DMS114 treated with DMSO at 0.1 percent for 48 hours (cell line): ENCODE data around the gene TMCO4.

Experiments used
- DNase-seq: peaks from one replicate; lab custom pipeline; 2025; ENCODE audit not compliant: unreplicated experiment; lab: John Stamatoyannopoulos, UW

The TMCO4 gene

DNA sequence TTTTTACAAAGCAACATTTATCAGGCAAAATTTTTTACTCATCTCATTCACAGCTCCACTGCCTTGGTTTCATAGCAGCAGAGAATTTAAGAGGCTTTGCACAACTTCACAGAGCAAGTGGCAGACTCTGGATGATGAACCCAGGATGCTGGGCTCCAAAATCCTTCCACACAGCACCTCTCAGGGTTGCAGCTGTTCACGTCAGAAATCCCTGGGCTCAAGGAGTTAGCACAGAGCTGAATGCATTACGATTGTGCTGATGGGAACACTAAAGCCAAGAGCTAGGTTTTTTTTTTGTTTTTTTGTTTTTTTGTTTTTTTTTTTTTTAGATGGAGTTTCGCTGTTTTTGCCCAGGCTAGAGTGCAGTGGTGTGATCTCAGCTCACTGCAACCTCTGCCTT is 137.4 kb downstream of the TMCO4 start:
- no peak for DNase-seq

GRCh38 chr1:19661721-19662228 is 137.9 kb downstream of the TMCO4 start:
- peak; percentile 61 for DNase-seq

DNA sequence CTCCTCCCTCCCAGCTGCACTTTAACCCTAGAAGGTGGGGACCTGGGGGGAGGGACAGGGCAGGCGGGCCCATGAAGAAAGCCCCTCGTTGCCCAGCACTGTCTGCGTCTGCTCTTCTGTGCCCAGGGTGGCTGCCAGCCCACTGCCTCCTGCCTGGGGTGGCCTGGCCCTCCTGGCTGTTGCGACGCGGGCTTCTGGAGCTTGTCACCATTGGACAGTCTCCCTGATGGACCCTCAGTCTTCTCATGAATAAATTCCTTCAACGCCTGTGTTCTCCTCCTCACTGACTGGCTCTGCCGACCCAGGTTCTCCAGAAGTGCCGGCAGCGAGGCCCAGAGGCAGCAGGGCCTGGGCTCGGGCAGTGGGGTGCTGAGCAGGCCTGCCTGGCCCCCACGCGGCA is 141.5 kb downstream of the TMCO4 start:
- DNase-seq = no peak

DNA sequence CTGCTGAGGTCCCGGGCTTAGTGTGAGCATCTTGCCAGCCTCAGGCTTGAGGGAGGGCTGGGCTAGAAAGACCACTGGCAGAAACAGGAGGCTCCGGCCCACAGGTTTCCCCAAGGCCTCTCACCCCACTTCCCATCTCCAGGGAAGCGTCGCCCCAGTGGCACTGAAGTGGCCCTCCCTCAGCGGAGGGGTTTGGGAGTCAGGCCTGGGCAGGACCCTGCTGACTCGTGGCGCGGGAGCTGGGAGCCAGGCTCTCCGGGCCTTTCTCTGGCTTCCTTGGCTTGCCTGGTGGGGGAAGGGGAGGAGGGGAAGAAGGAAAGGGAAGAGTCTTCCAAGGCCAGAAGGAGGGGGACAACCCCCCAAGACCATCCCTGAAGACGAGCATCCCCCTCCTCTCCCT is 142.2 kb downstream of the TMCO4 start:
- no peak for DNase-seq

DNA sequence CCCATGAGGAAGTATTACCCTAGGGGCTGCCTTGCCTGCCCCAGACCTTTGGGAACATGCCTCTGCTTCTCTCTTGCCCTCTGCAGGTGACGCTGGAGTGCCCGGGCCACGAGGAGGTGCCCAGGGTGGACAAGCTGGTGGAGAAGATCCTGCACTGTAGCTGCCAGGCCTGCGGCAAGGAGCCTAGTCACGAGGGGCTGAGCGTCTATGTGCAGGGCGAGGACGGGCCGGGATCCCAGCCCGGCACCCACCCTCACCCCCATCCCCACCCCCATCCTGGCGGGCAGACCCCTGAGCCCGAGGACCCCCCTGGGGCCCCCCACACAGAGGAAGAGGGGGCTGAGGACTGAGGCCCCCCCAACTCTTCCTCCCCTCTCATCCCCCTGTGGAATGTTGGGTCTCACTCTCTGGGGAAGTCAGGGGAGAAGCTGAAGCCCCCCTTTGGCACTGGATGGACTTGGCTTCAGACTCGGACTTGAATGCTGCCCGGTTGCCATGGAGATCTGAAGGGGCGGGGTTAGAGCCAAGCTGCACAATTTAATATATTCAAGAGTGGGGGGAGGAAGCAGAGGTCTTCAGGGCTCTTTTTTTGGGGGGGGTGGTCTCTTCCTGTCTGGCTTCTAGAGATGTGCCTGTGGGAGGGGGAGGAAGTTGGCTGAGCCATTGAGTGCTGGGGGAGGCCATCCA is 142.8 kb downstream of the TMCO4 start:
- DNase-seq = no peak

DNA sequence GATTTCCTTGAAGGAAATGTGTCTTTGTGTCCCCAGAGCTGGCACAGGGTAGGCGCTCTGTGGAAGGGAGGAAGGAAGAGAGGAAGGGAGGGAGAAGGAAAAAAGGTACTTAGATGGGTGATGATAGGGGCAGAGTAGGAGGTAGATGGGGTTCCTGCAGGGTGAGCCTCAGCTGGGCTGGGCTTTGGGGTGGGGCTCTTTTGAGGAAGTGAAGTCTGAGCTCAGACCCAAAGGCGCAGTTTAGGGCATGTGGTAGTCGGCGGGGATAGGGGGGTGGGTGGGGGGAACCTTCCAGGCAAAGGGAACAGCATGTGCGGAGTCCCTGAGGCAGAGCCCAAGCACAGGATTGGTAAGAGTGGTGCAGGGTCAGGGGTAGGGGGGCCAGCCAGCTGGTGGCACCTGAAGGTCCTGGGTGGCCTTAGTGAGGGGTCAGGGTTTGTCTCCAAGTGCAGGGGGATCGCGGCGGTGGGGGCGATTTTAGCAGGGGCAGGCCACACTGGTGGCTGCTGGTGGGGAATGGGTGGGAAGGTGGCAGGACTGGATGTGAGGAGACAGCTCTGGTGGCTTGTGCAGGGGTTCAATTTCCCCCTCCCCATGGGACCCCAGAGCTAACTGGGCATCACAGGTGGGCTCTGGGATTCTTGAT is 143.5 kb downstream of the TMCO4 start:
- DNase-seq = no peak

- DNase-seq = no peak
Measured at GRCh38 chr1:19655718-19656080, 144.0 kb downstream of the TMCO4 start.

DNA sequence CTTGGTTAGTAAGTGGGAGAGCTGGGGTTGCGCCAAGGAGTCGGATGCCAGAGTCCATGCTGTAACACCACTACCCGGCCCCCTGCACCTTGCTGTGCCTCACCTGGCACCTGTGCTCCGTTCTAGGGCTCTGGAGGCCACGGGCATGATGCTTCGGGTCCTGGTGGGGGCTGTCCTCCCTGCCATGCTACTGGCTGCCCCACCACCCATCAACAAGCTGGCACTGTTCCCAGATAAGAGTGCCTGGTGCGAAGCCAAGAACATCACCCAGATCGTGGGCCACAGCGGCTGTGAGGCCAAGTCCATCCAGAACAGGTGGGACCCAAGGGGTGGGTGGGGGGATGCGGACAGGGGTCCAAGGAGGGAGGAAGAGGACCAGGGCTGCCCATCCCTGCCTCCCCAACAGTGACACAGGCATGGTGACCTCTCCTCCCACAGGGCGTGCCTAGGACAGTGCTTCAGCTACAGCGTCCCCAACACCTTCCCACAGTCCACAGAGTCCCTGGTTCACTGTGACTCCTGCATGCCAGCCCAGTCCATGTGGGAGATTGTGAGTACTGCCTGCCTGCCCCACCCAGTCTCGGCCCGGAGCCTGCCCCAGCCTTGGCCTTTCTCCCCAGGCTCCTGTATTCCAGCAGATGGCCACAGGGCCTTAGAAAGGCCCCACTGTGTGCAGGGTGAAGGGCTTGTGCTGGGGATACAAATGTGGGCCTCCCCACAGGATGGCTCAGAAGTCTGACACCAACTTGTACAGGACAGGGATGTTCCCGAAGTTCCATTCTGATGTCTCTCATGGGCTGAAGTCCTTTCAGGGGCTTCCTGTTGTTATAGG is 144.6 kb downstream of the TMCO4 start:
- no peak for DNase-seq

GRCh38 chr1:19654386-19654785 is 145.3 kb downstream of the TMCO4 start:
- DNase-seq = no peak

- DNase-seq = no peak
Measured at GRCh38 chr1:19651141-19651737, 148.5 kb downstream of the TMCO4 start.

DNA sequence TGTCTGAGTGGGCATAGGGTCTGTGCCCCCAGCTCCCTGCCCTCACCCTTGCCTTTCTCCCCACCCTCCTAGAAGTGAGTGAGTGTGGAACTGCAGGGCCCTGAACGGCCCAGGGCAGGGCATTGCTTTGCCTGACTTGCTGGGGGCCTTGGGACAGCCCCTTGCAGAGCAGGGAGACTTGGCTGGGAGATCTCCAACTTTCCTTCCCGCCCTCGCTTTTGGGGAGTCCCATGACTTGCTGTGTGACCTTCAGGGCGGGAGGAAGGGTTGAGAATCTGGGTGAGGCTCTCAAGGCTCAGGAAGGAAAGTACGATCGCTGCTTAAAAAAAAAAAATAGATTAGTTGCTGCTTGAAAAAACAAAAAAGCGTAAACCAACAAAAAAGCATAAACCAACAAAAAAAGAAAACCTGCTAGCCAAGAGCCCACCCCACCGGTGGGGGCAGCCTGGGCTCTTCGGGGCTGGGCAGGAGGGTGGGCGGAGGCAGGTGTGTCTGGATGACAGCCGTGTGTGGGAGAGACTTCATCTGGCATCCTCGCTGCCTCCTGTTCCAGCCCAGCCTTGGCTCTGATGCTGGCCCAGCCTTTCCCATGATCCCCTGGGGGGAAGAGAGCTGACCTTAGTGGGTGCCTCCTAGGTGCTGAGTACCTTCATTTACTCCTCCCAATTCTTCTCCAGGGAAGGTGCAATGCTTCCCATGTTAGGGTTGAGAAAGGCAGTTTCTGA is 149.1 kb downstream of the TMCO4 start:
- DNase-seq = no peak

DNA sequence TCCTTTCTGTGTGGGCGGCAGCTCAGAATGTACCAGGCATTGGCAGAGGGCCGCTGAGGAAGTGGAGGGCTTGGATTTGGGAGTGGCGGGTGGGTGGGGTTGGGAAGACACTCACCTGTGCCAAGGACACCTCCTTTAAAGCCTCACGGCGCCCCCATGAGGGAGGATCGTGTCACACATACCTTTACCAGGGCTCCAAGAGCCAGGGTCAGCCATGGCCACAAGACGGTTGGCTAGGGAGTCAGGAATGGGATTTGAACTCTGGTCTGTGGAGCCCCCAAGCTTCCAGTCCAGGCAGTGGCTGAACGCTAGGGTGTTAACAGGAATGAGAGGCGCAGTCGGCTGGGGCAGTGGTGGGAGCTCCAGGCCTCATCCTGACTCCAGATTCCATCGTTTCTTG is 151.0 kb downstream of the TMCO4 start:
- DNase-seq = no peak

GRCh38 chr1:19648239-19648638 is 151.5 kb downstream of the TMCO4 start:
- no peak for DNase-seq

DNA sequence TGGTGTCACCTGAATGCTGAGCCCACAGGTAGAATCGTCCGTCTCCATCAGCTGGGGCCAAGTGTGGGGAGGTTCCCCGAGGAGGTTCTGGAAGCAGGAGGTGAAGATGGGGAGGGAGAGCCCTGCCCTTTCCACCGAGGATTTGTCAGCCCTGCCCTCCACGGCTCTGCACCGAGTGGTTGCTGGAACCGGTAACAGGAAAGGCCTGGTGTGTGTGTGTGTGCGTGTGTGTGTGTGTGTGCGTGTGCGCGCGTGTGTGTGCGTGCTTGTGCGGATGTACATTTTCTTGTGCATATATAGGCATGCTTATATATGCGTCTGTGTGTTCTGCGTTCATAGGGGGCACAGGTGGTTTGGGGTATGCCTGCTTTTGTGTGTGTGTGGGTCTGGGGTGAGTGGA is 152.1 kb downstream of the TMCO4 start:
- no peak for DNase-seq

DNA sequence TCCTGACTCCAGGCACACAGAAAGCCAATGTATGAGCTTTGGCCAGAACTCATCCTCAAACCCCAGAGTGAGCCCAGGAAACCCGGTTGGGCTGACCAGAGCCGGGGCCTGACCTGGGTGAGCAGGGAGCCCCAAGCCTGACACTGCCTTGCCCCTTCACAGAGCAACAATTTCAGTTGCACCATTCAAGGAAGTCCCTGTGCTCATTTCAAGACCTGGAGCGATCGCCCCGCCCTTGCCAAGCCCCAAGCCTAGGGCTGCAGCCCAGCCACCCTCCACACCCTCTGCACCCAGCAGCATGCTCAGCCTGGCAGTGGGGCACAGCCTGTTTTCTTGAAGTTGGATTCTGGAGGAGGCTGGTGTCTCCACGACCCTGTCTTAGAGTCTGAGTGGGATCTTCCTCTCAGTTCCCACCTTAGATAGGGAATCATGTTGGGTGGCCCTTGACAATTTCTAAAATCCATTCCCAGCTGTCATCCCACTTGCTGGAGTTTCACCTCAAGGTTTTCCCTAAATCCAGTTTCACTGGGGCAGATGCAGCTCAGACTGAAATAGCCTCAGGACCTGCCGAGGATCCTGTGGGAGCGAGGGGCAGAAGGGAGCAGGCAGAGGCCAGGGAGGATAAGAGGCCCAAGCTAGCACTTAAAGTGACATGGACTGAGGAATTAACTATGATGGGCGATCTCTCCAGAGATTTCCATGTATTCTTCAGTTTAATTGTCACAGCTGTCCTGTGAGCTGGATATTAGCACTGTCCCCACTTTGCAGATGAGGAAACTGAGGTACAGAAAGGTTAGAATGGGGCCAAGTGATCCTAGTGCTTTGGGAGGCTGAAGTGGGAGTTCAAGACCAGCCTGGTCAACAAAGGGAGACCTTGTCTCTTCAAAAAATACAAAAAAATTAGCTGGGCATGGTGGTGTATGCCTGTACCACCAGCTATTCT is 153.1 kb downstream of the TMCO4 start:
- no peak for DNase-seq

GRCh38 chr1:19645411-19646251 is 154.1 kb downstream of the TMCO4 start:
- DNase-seq = no peak

- DNase-seq = no peak
Measured at GRCh38 chr1:19644681-19645410, 154.9 kb downstream of the TMCO4 start.

DNA sequence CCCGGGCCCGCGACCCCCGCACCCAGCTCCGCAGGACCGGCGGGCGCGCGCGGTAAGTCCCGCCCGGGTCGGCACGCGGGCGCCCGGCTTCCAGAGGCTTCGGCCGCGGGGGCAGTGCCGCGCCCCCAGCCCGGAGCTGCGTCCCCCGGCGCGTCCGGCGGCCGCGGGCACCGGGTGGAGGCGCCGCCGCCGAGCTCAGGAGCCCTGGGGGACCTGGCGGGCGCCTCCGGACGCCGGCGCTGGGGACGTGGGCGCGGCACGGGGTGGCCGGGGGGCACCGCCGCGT is 155.4 kb downstream of the TMCO4 start:
- no peak for DNase-seq
